Fibroblast of lung (primary cell): Measurements from ENCODE around the gene GPR3. TPM values are rescaled to one million over a fixed set of nuclear protein-coding genes. Genes with fewer than 3 reads are reported as not detected.
A peak's percentile ranks its signal among the peaks of the same experiment; 100 is the strongest.

Experiments used
- DNase-seq, 2 donors: peaks; one replicate each; pipeline versions ENCODE4 v3.0.0 to v3.0.0-alpha.2; 2010; ENCODE audit warnings: low read depth in 2 of 2
- H2AFZ ChIP-seq: 2 replicates; pipeline ENCODE4 v1.5.1; 2012; ENCODE audit warnings: low read length, control low read depth, inconsistent platforms
- H3K27ac ChIP-seq: 2 replicates; pipeline ENCODE4 v1.5.1; 2011; ENCODE audit warnings: low read length, control low read depth; ENCODE audit not compliant: insufficient read depth
- H3K27me3 ChIP-seq: 2 replicates; pipeline ENCODE4 v1.5.1; 2011; ENCODE audit warnings: mild to moderate bottlenecking, low read length; ENCODE audit not compliant: control insufficient read depth, insufficient read depth
- H3K36me3 ChIP-seq: 2 replicates; pipeline ENCODE4 v1.5.1; 2011; ENCODE audit warnings: low read length; ENCODE audit not compliant: control insufficient read depth, insufficient read depth
- H3K4me1 ChIP-seq: 2 replicates; pipeline ENCODE4 v1.5.1; 2011; ENCODE audit warnings: low read length; ENCODE audit not compliant: control insufficient read depth, insufficient read depth; ENCODE audit errors: extremely low read depth
- H3K4me2 ChIP-seq: 2 replicates; pipeline ENCODE4 v1.5.1; 2011; ENCODE audit warnings: low read length, control low read depth; ENCODE audit not compliant: insufficient read depth; ENCODE audit errors: extremely low read depth
- H3K4me3 ChIP-seq, 4 experiments: fragments of 200-600 bp in 1 of 4; sonication (generic) in 1 of 4; replicated peaks in 1 of 4; 2 replicates each; pipeline ENCODE4 v1.5.1; 2011 to 2016; ENCODE audit warnings: low read length in 4 of 4, low read depth in 3 of 4, mild to moderate bottlenecking in 3 of 4, control low read depth in 2 of 4, inconsistent platforms in 1 of 4, mixed read lengths in 1 of 4; ENCODE audit not compliant: insufficient read depth in 1 of 4; ENCODE audit errors: control extremely low read depth in 1 of 4
- H3K79me2 ChIP-seq: 2 replicates; pipeline ENCODE4 v1.5.1; 2012; ENCODE audit warnings: mild to moderate bottlenecking, low read length, inconsistent platforms; ENCODE audit not compliant: control insufficient read depth, insufficient read depth
- H3K9ac ChIP-seq: 2 replicates; pipeline ENCODE4 v1.5.1; 2011; ENCODE audit warnings: mild to moderate bottlenecking, low read length, control low read depth; ENCODE audit not compliant: insufficient read depth
- H3K9me3 ChIP-seq: 2 replicates; pipeline ENCODE4 v1.5.1; 2012; ENCODE audit warnings: low read depth, low read length; ENCODE audit not compliant: control insufficient read depth, insufficient read depth
- H4K20me1 ChIP-seq: 2 replicates; pipeline ENCODE4 v1.5.1; 2011; ENCODE audit warnings: low read length; ENCODE audit not compliant: control insufficient read depth, insufficient read depth; ENCODE audit errors: extremely low read depth
- CTCF ChIP-seq, 2 donors: IDR thresholded peaks in 1 of 2; conservative IDR thresholded peaks in 1 of 2; 1 replicate in 1 of 2; 2 replicates in 1 of 2; pipeline ENCODE4 v1.5.1; 2011 to 2012; ENCODE audit warnings: low read length in 2 of 2, control low read depth in 1 of 2, inconsistent platforms in 1 of 2, low read depth in 1 of 2, mild to moderate bottlenecking in 1 of 2
- EZH2 ChIP-seq: IDR thresholded peaks from 2 replicates; pipeline ENCODE4 v1.5.1; 2012; ENCODE audit warnings: low read length, control low read depth, mild to moderate bottlenecking; ENCODE audit errors: missing control alignments
- polyA minus RNA-seq: library from RNA; depleted of rRNA, polyadenylated mRNA; stranded (reverse); fragments of >200 nt; gene quantifications from 2 replicates; pipeline ENCODE4 v1.2.3, GENCODE V29; 2011; ENCODE audit warnings: low replicate concordance
- polyA plus RNA-seq, 2 donors: library from polyadenylated mRNA; depleted of rRNA in 1 of 2; stranded (reverse) in 1 of 2; unstranded in 1 of 2; fragments of >200 nt; gene quantifications; 2 replicates each; pipeline ENCODE4 v1.2.1, GENCODE V29; 2011 to 2012; ENCODE audit warnings: missing spikeins in 1 of 2
- total RNA-seq: library from RNA; depleted of rRNA; stranded (reverse); fragments of >200 nt; gene quantifications from 2 replicates; pipeline ENCODE4 v1.2.1, GENCODE V29; 2014

The GPR3 gene, protein sequence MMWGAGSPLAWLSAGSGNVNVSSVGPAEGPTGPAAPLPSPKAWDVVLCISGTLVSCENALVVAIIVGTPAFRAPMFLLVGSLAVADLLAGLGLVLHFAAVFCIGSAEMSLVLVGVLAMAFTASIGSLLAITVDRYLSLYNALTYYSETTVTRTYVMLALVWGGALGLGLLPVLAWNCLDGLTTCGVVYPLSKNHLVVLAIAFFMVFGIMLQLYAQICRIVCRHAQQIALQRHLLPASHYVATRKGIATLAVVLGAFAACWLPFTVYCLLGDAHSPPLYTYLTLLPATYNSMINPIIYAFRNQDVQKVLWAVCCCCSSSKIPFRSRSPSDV
- total RNA-seq = 0.17 and 0.26 TPM in 2 replicates
- 0.82 and 2.1 TPM in 2 replicates for polyA plus RNA-seq
- polyA plus RNA-seq (2012) = 0.54 and 1.7 TPM in 2 replicates
- polyA minus RNA-seq = 2.6 and 7.0 TPM in 2 replicates

DNA sequence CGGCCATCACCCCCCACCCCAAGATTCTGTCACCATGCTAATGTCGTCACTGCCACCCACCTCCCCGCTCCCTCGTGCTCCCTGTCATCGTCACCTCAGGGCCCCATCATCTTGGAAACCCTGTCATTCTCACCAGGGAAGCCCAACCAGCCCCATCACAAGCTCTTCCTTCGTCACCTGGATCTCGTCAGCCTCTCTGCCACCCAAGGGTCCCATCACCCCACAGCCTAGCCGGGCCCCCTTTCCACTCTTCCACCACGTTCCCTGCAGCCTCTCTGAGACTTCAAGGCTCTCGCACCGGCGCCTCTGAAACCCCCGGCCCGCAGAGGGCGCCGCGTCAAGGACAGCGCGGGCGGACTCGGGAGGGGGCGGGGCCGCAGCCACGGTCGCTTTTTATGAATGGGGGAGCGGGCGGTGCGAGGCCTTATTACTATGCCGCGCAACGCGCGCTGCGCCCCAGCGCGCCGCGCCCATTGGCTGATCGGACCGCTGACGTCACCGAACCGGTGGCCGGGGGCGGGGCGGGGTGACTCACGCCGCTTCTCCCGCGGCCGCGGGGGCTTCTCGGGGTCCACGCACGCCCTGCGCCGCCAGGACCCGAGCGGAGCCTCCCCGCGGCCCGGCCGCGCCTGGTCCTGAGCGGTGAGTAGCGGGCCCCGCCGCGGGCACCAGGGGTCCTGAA lies at the start of gene GPR3:
Gene GPR3 (plus strand): TSS at position 527 of the 682 bp plus-strand sequence. CDS start 1,177 bp downstream, outside the sequence.
- Histone ChIP-seq H2AFZ (peak within 1 kb of the TSS; percentile 73), H3K27ac (peak within 1 kb of the TSS; percentile 91), H3K4me1 (peaks cover 24% of the 10 kb centered on the region), H3K4me3 (peak within 1 kb of the TSS; percentile 63 to 76 (median 74)), H3K9ac (peak within 1 kb of the TSS; percentile 90), H3K36me3 (no peaks in the 10 kb centered on the region), H3K9me3 (no peaks in the 10 kb centered on the region), H3K79me2 (peaks cover 7% of the 10 kb centered on the region), H4K20me1 (no peaks in the 10 kb centered on the region), H3K27me3 (no peaks in the 10 kb centered on the region), H3K4me2 (peak within 1 kb of the TSS; percentile 95)
- TF ChIP-seq EZH2 (no peak), CTCF (conservative IDR thresholded peaks at IDR 0.05 in 1 of 2, IDR thresholded peaks at IDR 0.05 in 1 of 2; ENCODE audit: low read depth in 1 of 2, low read length in 2 of 2) (peak; percentile 51 to 59)
- DNase-seq = peak; percentile 87 to 90

- Histone ChIP-seq H3K4me2 (no peak overlapping the region), H3K27me3 (no peaks in the 10 kb centered on the region), H3K4me3 (no peak overlapping the region), H3K4me1 (peaks cover 8% of the 10 kb centered on the region), H2AFZ (no peak overlapping the region), H3K9me3 (no peaks in the 10 kb centered on the region), H3K9ac (no peak overlapping the region), H3K79me2 (no peaks in the 10 kb centered on the region), H4K20me1 (no peaks in the 10 kb centered on the region), H3K27ac (no peak overlapping the region), H3K36me3 (no peaks in the 10 kb centered on the region)
- no peak for DNase-seq
- TF ChIP-seq EZH2 (no peak), CTCF (conservative IDR thresholded peaks at IDR 0.05 in 1 of 2, IDR thresholded peaks at IDR 0.05 in 1 of 2; ENCODE audit: low read depth in 1 of 2, low read length in 2 of 2) (no peak)
Observed at GRCh38 chr1:27342778-27343638, 49.4 kb upstream of the GPR3 start.
